ENCODE results near the gene TEX10.

The TEX10 gene

DNA sequence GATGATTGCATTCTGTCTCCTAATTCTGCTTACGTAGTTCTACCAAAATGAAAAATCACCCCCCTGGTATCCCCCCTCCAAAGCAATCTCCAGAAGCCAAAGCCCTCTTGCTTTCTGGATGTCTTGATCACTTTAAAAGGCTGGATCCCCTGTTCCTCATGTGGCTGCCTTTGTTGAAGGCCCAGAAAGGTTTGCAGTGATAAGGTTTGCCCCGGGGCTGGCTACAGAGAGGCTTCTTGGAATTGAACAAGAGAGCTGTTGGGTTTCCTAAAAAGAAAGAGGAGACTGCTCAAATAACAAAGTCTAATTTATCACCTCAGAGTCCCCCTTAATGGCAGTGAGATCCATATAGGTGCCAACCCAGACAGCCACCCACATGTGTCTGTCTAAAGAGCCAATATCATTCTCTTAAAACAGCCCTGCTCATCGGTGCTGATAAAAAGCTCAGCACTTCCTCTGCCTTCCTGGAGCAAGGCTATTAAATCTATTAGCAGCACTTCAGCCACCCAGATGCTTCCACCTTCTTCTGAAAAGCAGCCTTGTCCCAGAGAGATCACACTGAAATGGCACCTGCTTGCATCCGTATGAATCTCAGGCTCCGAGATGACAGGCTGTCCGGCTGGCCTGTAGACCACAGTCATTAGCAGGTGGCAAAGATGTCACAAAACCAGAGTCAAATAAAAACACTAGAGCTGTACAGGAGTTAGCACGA is 70.9 kb downstream of the TEX10 start:
- DNase-seq: no peak

DNA sequence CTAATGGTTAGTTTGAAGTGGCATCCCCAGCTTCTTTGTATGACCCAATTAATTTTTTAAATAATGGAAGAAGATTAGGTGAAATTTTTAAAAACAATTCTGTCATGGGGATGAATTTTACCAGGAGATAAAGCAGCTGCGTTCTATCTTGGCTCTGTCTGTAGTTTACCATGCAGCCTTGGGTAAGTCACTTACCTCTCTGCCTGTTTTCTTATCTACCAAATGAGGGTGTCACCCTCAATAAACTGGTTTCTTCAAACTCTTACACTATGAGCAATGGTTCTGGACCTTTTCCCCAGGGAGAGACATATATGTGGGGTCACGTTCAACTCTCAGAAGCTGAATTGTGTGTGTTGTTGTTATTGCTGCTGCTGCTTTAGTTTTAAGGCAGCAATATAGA is 71.7 kb downstream of the TEX10 start:
- no peak for DNase-seq

DNA sequence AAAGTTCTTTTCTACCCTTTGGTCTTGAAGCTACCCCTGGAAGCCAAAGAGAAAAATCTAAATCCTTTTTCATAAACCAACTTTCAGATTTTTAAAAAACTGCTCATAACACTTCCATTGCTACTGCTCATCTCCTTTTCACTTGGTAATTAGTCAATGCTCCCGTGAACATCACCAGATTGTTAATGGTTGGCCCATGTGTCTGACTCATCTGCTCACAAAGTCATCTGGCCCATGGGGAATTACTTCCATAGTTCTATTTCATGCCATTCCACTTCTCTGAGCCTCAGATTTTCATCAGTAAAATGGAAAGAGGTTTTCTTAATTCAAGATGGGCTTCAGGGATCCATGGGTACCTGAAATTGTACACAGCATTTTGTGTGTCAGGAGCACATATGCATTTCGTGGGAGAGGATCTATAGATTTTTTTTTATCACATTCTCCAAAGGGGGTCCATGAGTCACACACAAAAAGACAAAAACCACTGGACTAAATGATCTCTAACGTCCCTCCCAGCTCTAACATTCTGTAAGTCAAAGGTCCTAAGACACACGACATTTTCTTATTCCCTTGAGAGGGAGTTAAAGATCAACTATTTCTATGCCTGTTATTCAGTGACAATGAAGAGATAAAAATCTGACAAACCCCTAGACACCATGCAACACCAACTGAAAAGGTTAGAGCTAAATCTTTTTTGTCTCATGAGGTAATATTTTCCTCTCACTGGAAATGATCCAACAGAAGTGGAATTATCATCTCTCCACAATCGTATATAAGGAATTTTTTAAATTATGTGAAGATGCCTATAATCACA is 75.4 kb downstream of the TEX10 start:
- DNase-seq: no peak

DNA sequence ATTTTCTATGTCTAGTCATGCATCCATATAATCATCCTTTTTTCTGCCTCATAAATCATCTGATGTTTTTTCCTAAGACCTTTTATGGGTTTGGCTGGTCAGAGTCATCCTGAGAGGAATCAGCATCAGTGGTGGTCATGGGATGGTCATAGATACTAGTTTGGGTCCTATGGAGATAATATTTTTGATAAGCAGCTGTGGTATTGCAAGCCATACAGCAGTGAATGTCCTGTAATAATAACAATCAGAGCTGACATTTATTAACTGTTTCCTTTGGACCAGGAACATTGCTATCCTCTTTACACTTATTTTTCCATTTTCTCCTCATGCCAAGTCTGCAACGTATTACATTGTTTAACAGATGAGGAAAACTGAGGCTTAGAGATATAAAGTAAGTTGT is 83.1 kb downstream of the TEX10 start:
- no peak for DNase-seq

DNA sequence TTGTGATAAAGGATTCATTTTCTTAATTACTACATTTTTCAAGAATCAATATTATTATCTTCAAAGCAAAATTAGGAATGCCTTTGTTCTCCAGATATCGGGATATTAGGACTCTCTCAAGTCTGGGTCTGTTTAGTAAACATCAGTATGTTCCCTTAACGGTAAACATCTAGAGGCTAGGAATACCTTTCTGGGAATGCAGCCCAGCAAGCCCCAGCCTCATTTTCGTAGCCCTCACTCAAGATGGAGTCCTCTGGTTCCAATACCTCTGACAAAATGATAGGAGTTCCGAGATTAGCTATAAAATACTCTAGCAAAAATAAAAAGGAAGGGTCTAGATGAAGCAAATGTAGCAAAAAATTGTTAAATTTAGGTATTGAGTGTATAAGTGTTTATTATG is 84.5 kb downstream of the TEX10 start:
- DNase-seq: no peak

DNA sequence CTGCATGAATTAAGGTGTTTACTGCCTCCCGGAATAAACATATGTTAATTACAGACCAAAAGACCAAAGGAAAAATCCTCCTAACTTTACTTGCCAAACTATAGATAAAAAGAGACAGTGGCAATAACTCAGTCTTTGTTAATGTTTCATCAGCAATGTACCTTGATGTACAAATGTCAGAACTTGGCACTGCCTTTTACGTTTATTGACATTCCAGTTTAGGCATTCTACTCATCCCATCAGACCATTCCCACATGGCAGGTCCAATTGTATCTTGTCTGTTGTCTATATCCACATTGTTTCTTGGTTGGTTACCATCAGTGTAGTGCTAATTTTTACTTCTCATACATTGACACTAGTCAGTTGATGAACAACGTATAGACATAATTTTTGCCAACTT is 85.5 kb downstream of the TEX10 start:
- DNase-seq: no peak
